ENCODE data around the gene TANC1. TPM values are rescaled to one million over a fixed set of nuclear protein-coding genes. Genes with fewer than 3 reads are reported as not detected.

TANC1 gene
- total and polyA plus RNA-seq, 2 experiments from 2014 or later: 2.8 to 9.5 TPM

- no peaks in the 10 kb centered on the region for H3K79me2 ChIP-seq (replicated peaks; ENCODE audit: insufficient read depth)
- Mint-ChIP-seq H3K9me3 (no peaks in the 10 kb centered on the region), H3K36me3 (ENCODE audit: low read depth) (no peaks in the 10 kb centered on the region), H3K27ac (no peak overlapping the region), H3K4me3 (no peak overlapping the region), H3K4me1 (no peaks in the 10 kb centered on the region), H3K27me3 (ENCODE audit: insufficient read depth, low read depth, poor library complexity) (no peaks in the 10 kb centered on the region)
- no peak for TF ChIP-seq ZNF114 (CRISPR knock-in tag; IDR thresholded peaks at IDR 0.05)
- no peak for TF ChIP-seq REST (IDR thresholded peaks at IDR 0.05; ENCODE audit: unreplicated experiment)
- TF ChIP-seq NANOG (IDR thresholded peaks at IDR 0.05; ENCODE audit: borderline replicate concordance): no peak
- TF ChIP-seq STAT1 (IDR thresholded peaks at IDR 0.05; ENCODE audit: unreplicated experiment): no peak
- TF ChIP-seq ZNF331 (CRISPR knock-in tag; IDR thresholded peaks at IDR 0.05; ENCODE audit: low read depth): no peak
- no peak for TF ChIP-seq ETS1 (IDR thresholded peaks at IDR 0.05)
- no peak for TF ChIP-seq CREB1 (CRISPR knock-in tag; IDR thresholded peaks at IDR 0.05; ENCODE audit: low read depth)
- TF ChIP-seq EZH2 (IDR thresholded peaks at IDR 0.05; ENCODE audit: low read depth, unreplicated experiment): no peak
- no peak for TF ChIP-seq POLR2AphosphoS5 (IDR thresholded peaks at IDR 0.05; ENCODE audit: low read depth)
- TF ChIP-seq CTCF (conservative IDR thresholded peaks at IDR 0.05; ENCODE audit: low read depth in 2 of 2): no peak
- no peak for TF ChIP-seq EZH2phosphoT487 (IDR thresholded peaks at IDR 0.05; ENCODE audit: unreplicated experiment)
- DNase-seq (ENCODE audit: low spot score) (no peak), ATAC-seq (no peak)
- H3K4me1 ChIP-seq (ENCODE audit: insufficient read depth): no peaks in the 10 kb centered on the region
- H3K4me2 ChIP-seq: no peak overlapping the region
- no peaks in the 10 kb centered on the region for H4K20me1 ChIP-seq (replicated peaks; ENCODE audit: insufficient read depth)
- H3K4me3 ChIP-seq: no peak overlapping the region
- H2AFZ ChIP-seq: no peak overlapping the region
- H3K27ac ChIP-seq (ENCODE audit: low read depth): no peak overlapping the region
- no peaks in the 10 kb centered on the region for H3K9me2 ChIP-seq (ENCODE audit: insufficient read depth)
- no peaks in the 10 kb centered on the region for H3K36me3 ChIP-seq (ENCODE audit: insufficient read depth)
- H3F3A ChIP-seq (replicated peaks; ENCODE audit: low read depth): no peaks in the 10 kb centered on the region
- no peaks in the 10 kb centered on the region for H3K27me3 ChIP-seq (ENCODE audit: insufficient read depth)
These were observed 225.4 kb downstream of the TANC1 start for GRCh38 chr2:159193791-159194190.
